Ovary (tissue), 9 donors: Measurements from ENCODE around the gene TMOD4. TPM values are rescaled to one million over a fixed set of nuclear protein-coding genes. Genes with fewer than 3 reads are reported as not detected.

Experiments
- DNase-seq, 5 donors: peaks; one replicate each; pipeline ENCODE4 v3.0.0-alpha.2; 2019 to 2020
- H3K27ac ChIP-seq, 2 donors: fragments of 200-600 bp; one replicate each; pipeline versions ENCODE4 v1.5.1 to v1.8.0; 2019 to 2022
- H3K27me3 ChIP-seq: fragments of 200-600 bp; one replicate; pipeline ENCODE4 v1.8.0; 2022
- H3K36me3 ChIP-seq: fragments of 200-600 bp; sonication (generic); one replicate; pipeline ENCODE4 v1.5.1; 2019
- H3K4me1 ChIP-seq: one replicate; pipeline ENCODE4 v1.8.1; 2013; ENCODE audit warnings: mild to moderate bottlenecking, moderate library complexity; ENCODE audit not compliant: insufficient read depth
- H3K4me3 ChIP-seq: fragments of 200-600 bp; sonication (generic); one replicate; pipeline ENCODE4 v1.5.1; 2017
- H3K9me3 ChIP-seq, 2 donors: fragments of 200-600 bp in 1 of 2; sonication (generic) in 1 of 2; one replicate each; pipeline versions ENCODE4 v1.5.1 to v1.8.1; 2013 to 2019; ENCODE audit warnings: mild to moderate bottlenecking in 1 of 2, moderate library complexity in 1 of 2
- EP300 ChIP-seq: sonication (generic); formaldehyde crosslinking; IDR thresholded peaks from one replicate; pipeline ENCODE4 v1.6.1; 2017; ENCODE audit warnings: antibody characterized with exemption
- POLR2A ChIP-seq: fragments of 450-650 bp; IDR thresholded peaks from one replicate; pipeline ENCODE4 v1.6.1; 2017; ENCODE audit warnings: antibody characterized with exemption, mild to moderate bottlenecking, moderate library complexity
- WGBS, 3 donors: extraction: QIAGEN DNeasy Blood & Tissue Kit in 1 of 3; methylation state at CpG; one replicate each; pipeline versions ENCODE4 v1.1.5 to v1.1.7; 2013 to 2017; 5-methylcytosine and 5-hydroxymethylcytosine counted together
- intact Hi-C, 4 donors: fragments of 100-400 bp; cut with DNase I; formaldehyde crosslinking; loops; one replicate each; pipeline versions ENCODE4 v1.11.0 to v1.15.1; 2022 to 2023
- polyA plus RNA-seq, 2 donors: library from polyadenylated mRNA; stranded (reverse); fragments of 200-250 nt in 1 of 2; fragments of 350-450 nt in 1 of 2; fragmentation: Illumina TruSeq in 1 of 2; extraction: RNeasy Lipid Tissue Mini Kit (QIAGEN cat#74804) in 1 of 2; gene quantifications; one replicate each; pipeline ENCODE4 v1.2.3, GENCODE V29; 2013 to 2014
- total RNA-seq, 7 donors: library from RNA; depleted of rRNA in 2 of 7; stranded (reverse); fragments of >200 nt in 2 of 7; fragmentation: NEBNext Ultra II Directional in 3 of 7; extraction: Animal tissue kit (Norgen Biotek cat#: 25700) in 3 of 7; gene quantifications; one replicate each; pipeline versions ENCODE4 v1.1.0 to v1.2.4, GENCODE V29; 2016 to 2023
- TF ChIP-seq, protein P1 (sequence below), 3 donors: fragments of 450-650 bp in 2 of 3; fragments of 200-600 bp in 1 of 3; IDR thresholded peaks; one replicate each; pipeline versions ENCODE4 v1.5.1 to v1.8.0; 2016 to 2022; ENCODE audit warnings: antibody characterized with exemption in 3 of 3, mild to moderate bottlenecking in 1 of 3
- donor health status: DM: no; HTN: no; CAD: no; lungs with moderate emphysema.
- donor health status: DM: no; HTN: no; CAD: no.
- donor health status: Bipolar disorder and iron deficiency.
- donor health status: DM: yes; HTN: yes; CAD: no.
- donor health status: DM: no; HTN: no; CAD: no.
- donor health status: DM: yes; HTN: yes; CAD: no.

The TMOD4 gene
- total and polyA plus RNA-seq, 9 donors, result 0.15 to 1.4 (median 0.72) TPM; not detected in 3

DNA sequence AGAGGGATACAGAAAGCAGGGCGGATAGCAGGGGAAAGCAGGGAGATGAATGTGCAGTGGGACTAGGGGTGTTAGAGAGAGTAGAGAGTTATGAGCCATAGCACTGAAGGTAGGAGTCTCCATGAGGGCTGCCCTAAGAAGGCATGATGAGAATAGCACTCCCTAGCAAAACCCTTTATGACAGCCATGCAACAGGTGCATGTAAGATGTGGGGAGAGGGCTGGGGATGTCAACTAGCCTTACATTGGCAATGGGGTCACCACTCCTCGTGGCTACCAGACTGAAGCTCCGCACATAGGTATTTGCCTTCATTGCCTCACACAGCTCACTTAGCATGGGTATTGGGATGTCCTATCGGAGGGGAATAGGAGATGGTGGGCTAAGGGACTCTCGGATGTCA is 4.6 kb downstream of the TMOD4 start:
- H3K4me3 ChIP-seq, result no peak overlapping the region
- no peak overlapping the region for H3K27ac ChIP-seq
- WGBS, 3 donors, result 79 to 89% (median 88%) methylated on average over 5 of the region's 5 CpGs
- no peaks in the 10 kb centered on the region for H3K36me3 ChIP-seq
- DNase-seq, result no peak
- intact Hi-C loops, result no loop called here
- no peaks in the 10 kb centered on the region for H3K9me3 ChIP-seq
- H3K4me1 ChIP-seq, result peaks cover 2% of the 10 kb centered on the region
- no peak for TF ChIP-seq EP300
- TF ChIP-seq, protein P1, sequence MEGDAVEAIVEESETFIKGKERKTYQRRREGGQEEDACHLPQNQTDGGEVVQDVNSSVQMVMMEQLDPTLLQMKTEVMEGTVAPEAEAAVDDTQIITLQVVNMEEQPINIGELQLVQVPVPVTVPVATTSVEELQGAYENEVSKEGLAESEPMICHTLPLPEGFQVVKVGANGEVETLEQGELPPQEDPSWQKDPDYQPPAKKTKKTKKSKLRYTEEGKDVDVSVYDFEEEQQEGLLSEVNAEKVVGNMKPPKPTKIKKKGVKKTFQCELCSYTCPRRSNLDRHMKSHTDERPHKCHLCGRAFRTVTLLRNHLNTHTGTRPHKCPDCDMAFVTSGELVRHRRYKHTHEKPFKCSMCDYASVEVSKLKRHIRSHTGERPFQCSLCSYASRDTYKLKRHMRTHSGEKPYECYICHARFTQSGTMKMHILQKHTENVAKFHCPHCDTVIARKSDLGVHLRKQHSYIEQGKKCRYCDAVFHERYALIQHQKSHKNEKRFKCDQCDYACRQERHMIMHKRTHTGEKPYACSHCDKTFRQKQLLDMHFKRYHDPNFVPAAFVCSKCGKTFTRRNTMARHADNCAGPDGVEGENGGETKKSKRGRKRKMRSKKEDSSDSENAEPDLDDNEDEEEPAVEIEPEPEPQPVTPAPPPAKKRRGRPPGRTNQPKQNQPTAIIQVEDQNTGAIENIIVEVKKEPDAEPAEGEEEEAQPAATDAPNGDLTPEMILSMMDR (IDR thresholded peaks at IDR 0.05), result no peak
- TF ChIP-seq POLR2A, result no peak
- no peaks in the 10 kb centered on the region for H3K27me3 ChIP-seq

DNA sequence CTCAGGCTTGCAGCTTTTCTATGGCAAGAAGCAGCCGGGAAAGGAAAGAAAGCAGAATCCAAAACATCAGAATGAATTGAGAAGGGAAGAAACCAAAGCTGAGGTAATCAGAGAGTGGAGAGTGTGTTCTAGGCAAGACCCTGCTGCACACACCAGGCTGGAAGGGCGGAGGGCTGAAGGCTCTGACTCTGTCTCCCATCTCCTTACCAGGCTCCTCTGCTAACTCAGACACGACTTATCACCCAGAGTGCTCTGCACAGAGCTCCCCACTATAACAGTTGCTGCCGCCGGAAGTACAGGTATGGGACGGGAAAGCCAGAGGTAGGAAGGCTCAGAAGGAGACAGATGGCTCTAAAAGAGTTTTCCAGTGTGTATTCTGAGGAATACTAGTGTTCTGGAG is 8.7 kb downstream of the TMOD4 start:
- Histone ChIP-seq H3K27me3 (no peaks in the 10 kb centered on the region), H3K9me3 (no peaks in the 10 kb centered on the region), H3K27ac (no peak overlapping the region), H3K4me3 (no peak overlapping the region), H3K4me1 (peaks cover 7% of the 10 kb centered on the region), H3K36me3 (no peaks in the 10 kb centered on the region)
- no peak for DNase-seq
- WGBS, 3 donors, result 84 to 86% (median 85%) methylated on average over 6 of the region's 6 CpGs
- no peak for TF ChIP-seq EP300
- TF ChIP-seq, protein P1 (IDR thresholded peaks at IDR 0.05), result no peak
- no peak for TF ChIP-seq POLR2A
- intact Hi-C loops, result no loop called here

DNA sequence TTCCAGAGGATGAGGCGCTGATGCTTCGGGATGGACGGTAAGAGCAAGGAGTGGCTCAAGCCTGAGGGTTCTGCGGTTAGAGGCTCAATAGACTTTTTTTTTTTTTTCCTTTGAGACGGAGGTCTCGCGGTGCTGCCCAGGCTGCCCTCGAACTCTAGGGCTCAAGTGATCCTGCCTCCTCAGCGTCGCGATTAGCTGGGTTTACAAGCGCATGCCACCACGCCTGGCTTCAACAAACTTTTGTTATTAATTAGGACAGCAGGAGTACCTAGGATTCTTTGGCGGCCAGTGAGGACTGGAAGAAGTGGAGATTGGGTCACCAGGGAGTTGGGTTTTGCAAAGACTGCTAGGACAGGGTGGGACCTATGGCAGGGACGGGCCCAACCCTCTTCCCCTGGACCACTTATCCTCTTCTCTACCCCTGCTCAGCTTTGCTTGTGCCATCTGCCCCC is 9.2 kb downstream of the TMOD4 start:
- no peak overlapping the region for H3K27ac ChIP-seq

DNA sequence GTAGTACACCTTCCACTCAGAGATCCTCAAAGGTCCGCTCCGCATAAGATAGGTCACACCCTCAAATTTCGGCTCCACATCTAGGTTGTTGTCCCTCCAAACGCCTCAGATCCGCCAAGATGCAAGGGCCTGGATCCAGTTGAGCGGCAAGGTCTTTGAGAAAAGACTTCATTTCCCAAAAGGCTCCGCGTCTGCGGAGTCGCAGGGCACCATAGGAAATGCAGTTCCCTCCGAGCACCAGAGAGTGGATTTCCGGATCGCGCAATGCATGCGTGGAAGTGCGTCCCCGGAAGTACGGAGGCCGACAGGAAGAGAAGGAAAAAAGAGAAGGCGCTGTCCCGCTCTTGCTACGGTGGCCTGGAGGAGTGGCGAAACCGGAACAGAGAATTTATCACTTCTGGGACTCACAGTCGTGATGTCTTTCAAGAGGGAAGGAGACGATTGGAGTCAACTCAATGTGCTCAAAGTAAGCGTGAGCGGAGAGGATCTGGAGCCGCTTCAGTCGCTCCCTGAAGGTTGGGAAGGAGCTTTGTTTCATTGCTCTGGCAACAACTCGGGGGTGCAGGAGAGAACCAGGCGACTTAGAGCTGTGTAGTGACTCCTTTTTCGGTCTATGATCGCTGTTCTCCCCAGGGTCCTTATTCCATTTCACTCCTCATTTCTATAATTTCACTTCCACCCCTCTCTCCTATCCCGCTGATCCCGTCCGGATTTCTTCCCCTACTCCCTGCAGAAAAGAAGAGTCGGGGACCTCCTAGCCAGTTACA is 9.9 kb downstream of the TMOD4 start, which contains the start of the genes LYSMD1 and SCNM1:
Gene LYSMD1 (minus strand): TSS at position 165 of the 767 bp plus-strand sequence. CDS start 644 bp downstream, outside the sequence.
Gene SCNM1 (plus strand): TSS at position 407 of the 767 bp plus-strand sequence. CDS start 9 bp downstream, at position 416.
- TF ChIP-seq, protein P1 (IDR thresholded peaks at IDR 0.05), result peak in 1 of 3 donors; percentile 42
- peak; percentile 72 for TF ChIP-seq EP300
- TF ChIP-seq POLR2A, result no peak
- H3K4me3 ChIP-seq, result peak within 1 kb of the TSS; percentile 64
- H3K27ac ChIP-seq, result peak within 1 kb of the TSS; percentile 83 to 87
- H3K36me3 ChIP-seq, result no peaks in the 10 kb centered on the region
- no peaks in the 10 kb centered on the region for H3K9me3 ChIP-seq
- intact Hi-C loops, result no loop called here
- WGBS, 3 donors, result 0 to 1% (median 0%) methylated on average over 38 of the region's 38 CpGs
- DNase-seq, result peak; percentile 95 to 97 (median 96)
- H3K4me1 ChIP-seq, result peaks cover 7% of the 10 kb centered on the region
- H3K27me3 ChIP-seq, result no peaks in the 10 kb centered on the region

More for the DNA sequence above, 9.2 kb downstream of the TMOD4 start:
- Histone ChIP-seq H3K4me1 (peaks cover 7% of the 10 kb centered on the region), H3K9me3 (no peaks in the 10 kb centered on the region), H3K36me3 (no peaks in the 10 kb centered on the region), H3K4me3 (peak overlapping the region; percentile 64), H3K27me3 (no peaks in the 10 kb centered on the region)
- TF ChIP-seq POLR2A (no peak), EP300 (no peak)
- TF ChIP-seq, protein P1 (IDR thresholded peaks at IDR 0.05), result no peak
- WGBS, 3 donors, result 3 to 4% (median 3%) methylated on average over 15 of the region's 15 CpGs
- intact Hi-C loops, result no loop called here
- DNase-seq, result no peak
